Stimulated activated CD4-positive, alpha-beta T cell treated with anti-CD3 and anti-CD28 coated beads, Interleukin-1b, Interleukin-23, amount 100 ng/mL, for 48 hours (primary cell): ENCODE measurements around the gene FEZF1.

Experiments
- DNase-seq: peaks from one replicate; pipeline ENCODE4 v3.0.0-alpha.2; 2020

FEZF1 gene

GRCh38 chr7:122261442-122261841 is 43.1 kb downstream of the FEZF1 start:
- no peak for DNase-seq

GRCh38 chr7:122261016-122261415 is 43.5 kb downstream of the FEZF1 start:
- DNase-seq: no peak

- no peak for DNase-seq
These were observed 44.2 kb downstream of the FEZF1 start for GRCh38 chr7:122260336-122260735.

- no peak for DNase-seq
These were observed 45.6 kb downstream of the FEZF1 start for GRCh38 chr7:122258971-122259370.

- DNase-seq: no peak
These were observed 47.5 kb downstream of the FEZF1 start for GRCh38 chr7:122257056-122257455.

GRCh38 chr7:122256046-122256445 is 48.5 kb downstream of the FEZF1 start:
- DNase-seq: no peak

- DNase-seq: no peak
These were observed 49.1 kb downstream of the FEZF1 start for GRCh38 chr7:122255454-122255853.
